Measurements from ENCODE around the gene AP1M2. TPM values are rescaled to one million over a fixed set of nuclear protein-coding genes. Genes with fewer than 3 reads are reported as not detected.
"Not testable (repeated sequence)": the region's sequence is repeated elsewhere in the genome, so short reads cannot be mapped to it uniquely, and the experiment has no call there.

The AP1M2 gene
- total RNA-seq, 2 donors from 2014 or later = not detected

- peak; percentile 87 for DNase-seq (ENCODE audit: low spot score)
- intact Hi-C loops (cut with DNase I) = no loop called here
Observed at GRCh38 chr19:10568062-10568825, 18.9 kb downstream of the AP1M2 start.

- DNase-seq (ENCODE audit: low spot score) = no peak
- intact Hi-C loops (cut with DNase I) = no loop called here
Observed at GRCh38 chr19:10567656-10568055, 19.5 kb downstream of the AP1M2 start.

- no peak for DNase-seq (ENCODE audit: low spot score)
- intact Hi-C loops (cut with DNase I) = no loop called here
Observed at GRCh38 chr19:10566658-10567410, 20.3 kb downstream of the AP1M2 start.

DNA sequence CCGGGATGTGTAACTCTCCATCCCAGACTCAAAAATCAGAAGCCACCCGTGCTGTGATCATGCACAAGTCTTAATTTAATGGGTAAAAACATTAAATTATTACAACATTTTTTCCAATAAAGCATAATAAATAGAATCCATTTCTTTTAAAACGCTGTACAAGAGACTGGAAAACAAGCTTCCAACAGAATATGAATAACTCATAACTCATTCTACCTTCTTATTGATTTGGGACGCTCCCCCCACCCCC lies 20.8 kb downstream of the AP1M2 start:
- intact Hi-C loops (cut with DNase I) = no loop called here

GRCh38 chr19:10565567-10566407 lies 21.3 kb downstream of the AP1M2 start, which contains the start of gene KRI1:
KRI1 (minus strand) TSS chr19:10566010; CDS start chr19:10565999, 11 bp downstream.
- intact Hi-C loops (cut with DNase I) = no loop called here
- peak; percentile 100 for DNase-seq (ENCODE audit: low spot score)

More for the DNA sequence above, 20.8 kb downstream of the AP1M2 start:
- no peak for DNase-seq (ENCODE audit: low spot score)

DNA sequence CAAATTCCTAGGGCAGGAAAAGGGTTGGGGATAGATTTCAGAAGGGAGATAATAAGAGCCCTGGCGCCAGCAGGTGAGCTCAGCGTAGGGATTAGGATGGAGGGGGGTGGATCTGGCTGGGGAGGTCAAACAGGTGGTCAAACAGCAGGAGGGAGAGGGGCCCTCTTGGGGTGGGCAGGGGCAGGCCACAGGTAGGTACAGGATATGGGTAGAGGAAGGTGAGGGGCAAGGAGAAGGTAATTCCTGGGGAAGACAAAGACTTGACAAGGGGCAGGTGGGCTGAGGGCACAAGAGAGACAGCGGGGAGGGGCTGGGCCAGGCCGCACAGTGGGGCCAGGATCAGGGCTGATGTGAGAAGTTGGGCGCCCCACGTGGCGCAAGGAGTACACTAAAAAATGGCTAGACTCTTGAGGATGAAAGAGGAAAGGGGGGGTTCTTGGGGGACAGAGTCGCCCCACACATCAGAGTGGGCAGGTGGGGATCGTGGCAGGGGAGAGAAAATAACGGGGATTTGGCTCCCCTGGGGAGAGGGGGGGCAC lies 22.0 kb downstream of the AP1M2 start:
- intact Hi-C loops (cut with DNase I) = no loop called here

GRCh38 chr19:10562609-10563008 lies 24.5 kb downstream of the AP1M2 start:
- no peak for DNase-seq (ENCODE audit: low spot score)
- intact Hi-C loops (cut with DNase I) = no loop called here

More for the DNA sequence above, 22.0 kb downstream of the AP1M2 start:
- DNase-seq (ENCODE audit: low spot score) = no peak

DNA sequence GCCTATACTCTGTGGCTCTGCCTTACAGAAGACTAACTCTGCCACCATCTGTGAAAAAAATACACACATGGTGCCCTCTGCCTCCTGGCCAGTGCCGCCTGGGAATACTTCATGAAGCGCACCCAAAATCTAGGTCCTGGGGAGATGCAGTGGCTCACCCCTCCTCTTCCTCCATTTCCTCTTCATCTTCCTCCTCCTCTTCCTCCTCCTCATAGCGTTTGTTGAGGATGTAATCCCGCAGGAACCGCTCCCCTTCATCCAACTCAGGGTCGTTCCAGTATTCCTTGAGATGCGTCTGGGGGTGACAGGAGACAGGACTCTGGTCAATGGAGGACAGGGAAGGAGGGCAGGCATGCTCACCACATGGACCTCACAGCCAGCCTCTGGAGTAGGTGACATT lies 27.0 kb downstream of the AP1M2 start:
- no peak for DNase-seq (ENCODE audit: low spot score)
- intact Hi-C loops (cut with DNase I) = no loop called here

DNA sequence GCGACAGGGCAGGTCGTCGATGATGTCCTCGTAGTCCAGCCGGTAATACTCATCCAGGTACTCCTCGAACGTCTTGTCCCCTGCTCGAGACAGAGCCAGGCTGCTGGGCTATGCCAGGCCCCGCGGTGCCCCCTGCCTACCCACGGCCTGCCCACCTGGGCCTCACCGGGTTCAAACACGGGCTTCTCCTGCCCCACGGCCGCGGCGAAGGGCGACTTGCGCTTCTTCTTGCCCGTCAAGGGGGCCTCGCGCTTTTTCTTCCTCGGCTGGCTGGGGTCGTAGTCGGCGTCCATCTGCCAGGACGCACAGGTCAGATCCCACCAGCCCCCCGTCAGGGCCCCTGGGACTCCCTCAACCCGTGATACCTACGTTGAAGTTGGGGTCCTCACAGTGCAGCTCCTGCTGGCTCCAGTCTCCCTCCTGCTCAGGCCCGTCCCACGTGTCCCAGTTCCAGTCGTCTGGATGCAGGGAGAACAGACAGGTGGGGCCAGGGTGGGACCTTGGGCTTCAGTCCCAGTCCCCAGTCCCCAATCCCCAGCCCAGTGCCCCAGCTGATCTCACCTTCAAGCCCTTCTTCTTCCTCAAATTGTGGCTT lies 29.4 kb downstream of the AP1M2 start:
- intact Hi-C loops (cut with DNase I) = no loop called here
- DNase-seq (ENCODE audit: low spot score) = no peak

DNA sequence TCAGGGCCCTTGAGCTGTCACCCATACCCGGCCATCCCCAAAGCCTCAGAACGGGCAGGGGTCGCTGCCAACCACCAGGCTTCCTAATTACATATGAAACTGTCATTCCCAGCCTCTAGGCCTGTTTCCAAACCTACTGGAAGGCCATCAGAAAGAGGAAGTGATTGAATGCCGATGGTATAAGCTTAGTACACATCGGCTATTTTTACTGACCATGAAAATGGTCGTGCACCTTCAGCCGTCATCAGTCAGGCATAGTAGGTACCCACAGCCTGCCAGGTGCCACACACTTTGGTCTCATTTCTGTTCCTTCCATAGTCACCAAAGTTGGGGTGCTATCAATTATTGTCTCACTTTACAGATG lies 31.5 kb downstream of the AP1M2 start:
- intact Hi-C loops (cut with DNase I) = no loop called here
- DNase-seq (ENCODE audit: low spot score) = no peak

DNA sequence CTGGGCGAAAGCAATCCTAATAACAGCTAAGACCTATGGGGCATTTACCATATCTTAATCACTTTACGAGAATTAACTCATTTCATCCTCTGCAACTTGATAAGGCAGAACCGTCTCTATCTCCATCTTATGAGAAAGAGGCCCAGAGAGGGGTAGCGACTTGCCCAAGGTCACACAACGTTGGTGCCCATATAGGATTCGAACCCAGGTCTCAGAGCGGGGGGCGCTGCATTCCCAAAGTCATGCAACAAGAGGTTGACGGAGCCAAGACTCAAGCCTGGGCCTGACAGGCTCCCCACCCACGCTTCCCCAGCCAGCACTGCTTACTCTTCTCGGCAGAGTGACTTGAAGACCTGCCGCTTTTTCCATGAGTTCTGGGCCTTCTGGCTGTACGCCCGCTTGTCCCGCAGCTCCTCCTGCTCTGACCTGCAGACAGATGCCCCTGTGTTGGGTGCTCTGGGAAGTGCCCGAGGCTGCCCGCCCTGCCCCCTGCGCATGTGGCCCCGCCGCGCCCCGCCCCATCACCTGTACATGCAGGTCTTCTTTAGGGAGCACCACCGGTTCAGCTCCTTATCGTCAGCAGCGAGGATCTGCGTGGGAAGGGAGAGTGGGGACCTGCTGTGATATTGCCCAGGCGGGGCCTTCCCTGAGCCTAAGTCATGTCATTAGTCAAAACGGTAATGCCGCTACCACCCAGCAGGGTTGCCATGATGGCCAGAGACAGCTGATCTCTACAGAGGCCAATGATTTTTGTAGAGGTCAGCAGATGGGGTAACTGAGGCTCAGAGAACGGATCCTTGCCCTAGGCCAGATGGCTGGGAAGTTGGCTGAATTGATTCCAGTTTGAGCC lies 32.1 kb downstream of the AP1M2 start:
- DNase-seq (ENCODE audit: low spot score) = no peak
- intact Hi-C loops (cut with DNase I) = no loop called here

DNA sequence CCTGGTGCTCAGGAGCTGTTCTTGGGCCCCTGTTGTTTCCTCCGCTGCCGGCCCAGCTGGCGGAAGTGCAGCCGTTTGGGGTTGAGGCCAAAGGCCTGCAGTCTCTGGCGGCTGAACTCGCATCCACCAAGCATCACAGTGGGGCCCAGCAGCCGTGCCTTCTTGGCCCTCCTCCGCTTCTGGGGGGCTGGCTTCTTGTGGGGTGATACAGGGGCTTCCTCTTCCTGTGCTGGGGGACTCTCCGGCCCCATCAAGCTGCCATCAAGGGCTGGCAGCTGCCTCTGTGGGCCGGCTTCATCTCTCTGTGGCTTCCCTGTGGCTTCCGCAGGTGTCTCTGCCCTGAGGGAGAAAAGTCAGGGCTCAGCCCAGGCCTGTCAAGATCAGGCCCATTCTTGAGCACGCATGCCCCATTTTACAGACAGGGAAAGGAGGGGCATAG lies 33.1 kb downstream of the AP1M2 start:
- DNase-seq (ENCODE audit: low spot score) = no peak
- intact Hi-C loops (cut with DNase I) = loop anchor here in 1 of 2 donors (2.0 kb wide), 1 partner anchor 35 kb away; no protein-coding TSS in a partner anchor

GRCh38 chr19:10553087-10553667 lies 33.9 kb downstream of the AP1M2 start:
- intact Hi-C loops (cut with DNase I) = loop anchor here in 1 of 2 donors (2.0 kb wide), 1 partner anchor 34 kb away; no protein-coding TSS in a partner anchor
- no peak for DNase-seq (ENCODE audit: low spot score)

DNA sequence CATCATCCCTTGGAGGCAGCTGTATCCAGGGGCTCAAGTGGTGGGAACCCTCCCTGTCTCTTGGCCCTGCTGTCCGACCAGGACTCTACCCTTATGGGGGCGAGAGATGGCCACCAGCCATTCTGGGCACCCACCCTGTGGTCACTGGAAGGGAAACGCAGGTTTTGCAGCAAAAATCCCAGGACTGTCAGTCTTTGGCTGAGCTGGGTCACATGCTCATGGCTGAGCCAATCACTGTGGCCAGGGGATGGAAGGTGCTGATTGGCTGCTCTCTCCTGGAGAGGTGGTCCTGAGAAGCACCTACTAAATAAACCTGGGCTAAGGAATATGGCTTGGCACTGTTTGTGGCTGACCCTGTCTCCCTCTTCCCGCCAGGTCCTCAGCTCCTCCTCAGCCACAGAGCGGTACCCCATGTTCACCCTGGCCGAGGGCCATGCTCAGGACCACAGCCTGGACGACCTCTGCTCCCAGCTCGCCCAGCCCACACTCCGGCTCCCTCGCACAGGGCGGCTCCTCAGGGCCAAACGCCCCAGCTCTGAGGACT lies 34.5 kb downstream of the AP1M2 start:
- intact Hi-C loops (cut with DNase I) = loop anchor here in 1 of 2 donors (2.0 kb wide), 1 partner anchor 34 kb away; no protein-coding TSS in a partner anchor
- no peak for DNase-seq (ENCODE audit: low spot score)

- intact Hi-C loops (cut with DNase I) = loop anchor here in 1 of 2 donors (2.0 kb wide), 1 partner anchor 33 kb away; no protein-coding TSS in a partner anchor
- DNase-seq (ENCODE audit: low spot score) = no peak
Observed at GRCh38 chr19:10551698-10552301, 35.3 kb downstream of the AP1M2 start.

GRCh38 chr19:10551006-10551405 lies 36.1 kb downstream of the AP1M2 start:
- intact Hi-C loops (cut with DNase I); DNase-seq (ENCODE audit: low spot score): not testable (repeated sequence)

GRCh38 chr19:10550336-10550735 lies 36.8 kb downstream of the AP1M2 start:
- intact Hi-C loops (cut with DNase I) = no loop called here
- no peak for DNase-seq (ENCODE audit: low spot score)
